Stimulated activated memory B cell treated with anti-CD40 and anti-IgM and Interleukin-4, amounts not matched to agents 10 μg/mL and 1 μg/mL and 100 μg/mL, for 72 hours (primary cell): ENCODE measurements around the gene ATF6.
"Not testable (repeated sequence)": the region's sequence is repeated elsewhere in the genome, so short reads cannot be mapped to it uniquely, and the experiment has no call there.

Experiments
- ATAC-seq: fragments of 150-1000 bp; cut with Tn5 transposase; 2 replicates; pipeline ENCODE4 v1.10.0; 2021
- H3K27ac Mint-ChIP-seq: one replicate; pipeline ENCODE4 v1.8.0; 2022; ENCODE audit warnings: mild to moderate bottlenecking, mixed read lengths
- H3K27me3 Mint-ChIP-seq: one replicate; pipeline ENCODE4 v1.8.0; 2022; ENCODE audit warnings: mixed read lengths
- H3K36me3 Mint-ChIP-seq: one replicate; pipeline ENCODE4 v1.8.0; 2022; ENCODE audit warnings: mixed read lengths
- H3K4me1 Mint-ChIP-seq: one replicate; pipeline ENCODE4 v1.8.0; 2022; ENCODE audit warnings: mixed read lengths
- H3K4me3 Mint-ChIP-seq: one replicate; pipeline ENCODE4 v1.8.0; 2022; ENCODE audit warnings: mild to moderate bottlenecking, moderate library complexity, mixed read lengths
- H3K9me3 Mint-ChIP-seq: one replicate; pipeline ENCODE4 v1.8.0; 2022; ENCODE audit warnings: mixed read lengths

ATF6 gene

DNA sequence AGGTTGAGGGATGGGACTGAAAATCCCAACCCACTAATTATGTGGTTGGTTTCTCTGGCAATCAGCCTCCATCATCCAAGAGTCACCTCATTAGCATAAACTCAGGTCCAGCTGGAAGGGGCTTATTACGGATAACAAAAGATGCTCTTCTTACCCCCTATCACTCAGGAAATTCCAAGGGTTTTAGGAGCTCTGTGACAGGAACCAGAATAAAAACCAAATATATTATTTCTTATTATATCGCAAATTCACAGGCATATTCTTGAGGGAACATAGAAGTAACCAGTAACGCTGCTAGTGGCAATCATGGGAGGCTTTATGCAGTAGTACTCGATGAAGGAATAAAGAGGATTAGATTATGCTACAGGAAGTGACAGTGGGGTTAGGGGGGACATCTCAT is 59.7 kb downstream of the ATF6 start:
- H3K4me3 Mint-ChIP-seq: no peak overlapping the region

DNA sequence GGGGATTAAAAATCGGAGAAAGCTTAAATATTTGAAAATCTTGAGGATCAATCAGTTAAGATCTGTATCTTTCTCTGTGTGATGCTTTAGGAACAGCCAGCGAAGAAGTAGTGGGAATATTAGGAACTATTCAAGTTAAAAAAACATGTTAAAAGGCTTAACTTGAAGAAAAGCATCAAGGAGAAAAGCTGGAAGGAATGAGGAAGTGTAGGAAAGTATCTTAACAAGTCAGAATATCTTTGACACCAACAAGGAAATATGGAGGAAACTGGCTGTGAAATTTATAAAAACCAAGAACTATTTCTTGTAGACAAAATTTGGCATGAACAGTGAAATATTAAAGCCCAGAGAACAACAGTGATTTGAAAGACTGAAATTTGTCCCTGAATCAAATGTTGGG is 60.4 kb downstream of the ATF6 start:
- no peak for ATAC-seq
- H3K4me3 Mint-ChIP-seq: no peak overlapping the region
- H3K27me3 Mint-ChIP-seq: no peaks in the 10 kb centered on the region
- peaks cover 65% of the 10 kb centered on the region for H3K36me3 Mint-ChIP-seq
- H3K9me3 Mint-ChIP-seq: no peaks in the 10 kb centered on the region
- H3K4me1 Mint-ChIP-seq: no peaks in the 10 kb centered on the region
- H3K27ac Mint-ChIP-seq: no peak overlapping the region

More for the DNA sequence above, 59.7 kb downstream of the ATF6 start:
- Mint-ChIP-seq H3K27ac (no peak overlapping the region), H3K9me3 (no peaks in the 10 kb centered on the region), H3K27me3 (no peaks in the 10 kb centered on the region), H3K36me3 (peaks cover 70% of the 10 kb centered on the region), H3K4me1 (no peaks in the 10 kb centered on the region)
- no peak for ATAC-seq

DNA sequence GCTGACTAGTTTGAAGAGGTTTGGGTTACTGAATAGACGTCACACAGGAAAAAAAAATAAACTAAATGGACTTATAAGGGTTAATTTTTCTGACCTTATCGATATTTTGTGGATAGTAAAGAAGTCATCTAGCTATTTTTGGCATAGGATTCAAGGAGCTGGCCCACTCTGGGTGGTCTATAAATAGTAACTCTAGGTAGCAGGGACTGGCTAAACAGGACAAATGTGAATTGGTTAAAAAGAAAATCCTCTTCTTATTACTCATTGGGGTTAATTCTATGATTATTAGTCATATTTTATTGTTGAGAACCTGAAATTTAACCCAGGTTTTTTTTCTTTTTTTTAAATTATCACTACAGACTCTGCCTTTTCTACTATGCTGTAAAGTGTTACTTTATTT is 61.7 kb downstream of the ATF6 start:
- Mint-ChIP-seq H3K36me3 (peaks cover 63% of the 10 kb centered on the region), H3K27ac (no peak overlapping the region), H3K9me3 (no peaks in the 10 kb centered on the region), H3K27me3 (no peaks in the 10 kb centered on the region), H3K4me3 (no peak overlapping the region), H3K4me1 (no peaks in the 10 kb centered on the region)
- no peak for ATAC-seq

DNA sequence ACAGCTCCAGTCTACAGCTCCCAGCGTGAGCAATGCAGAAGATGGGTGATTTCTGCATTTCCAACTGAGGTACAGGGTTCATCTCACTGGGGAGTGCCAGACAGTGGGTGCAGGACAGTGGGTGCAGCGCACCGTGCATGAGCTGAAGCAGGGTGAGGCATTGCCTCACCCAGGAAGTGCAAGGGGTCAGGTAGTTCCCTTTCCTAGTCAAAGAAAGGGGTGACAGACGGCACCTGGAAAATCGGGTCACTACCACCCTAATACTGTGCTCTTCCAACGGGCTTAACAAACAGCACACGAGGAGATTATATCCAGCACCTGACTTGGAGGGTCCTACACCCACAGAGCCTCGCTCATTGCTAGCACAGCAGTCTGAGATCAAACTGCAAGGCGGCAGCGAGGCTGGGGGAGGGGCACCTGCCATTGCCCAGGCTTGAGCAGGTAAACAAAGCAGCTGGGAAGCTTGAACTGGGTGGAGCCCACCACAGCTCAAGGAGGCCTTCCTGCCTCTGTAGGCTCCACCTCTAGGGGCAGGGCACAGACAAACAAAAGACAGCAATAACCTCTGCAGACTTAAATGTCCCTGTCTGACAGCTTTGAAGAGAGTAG is 66.3 kb downstream of the ATF6 start:
- not testable (repeated sequence) for H3K27ac Mint-ChIP-seq, H3K4me3 Mint-ChIP-seq
- peaks cover 52% of the 10 kb centered on the region for H3K36me3 Mint-ChIP-seq

DNA sequence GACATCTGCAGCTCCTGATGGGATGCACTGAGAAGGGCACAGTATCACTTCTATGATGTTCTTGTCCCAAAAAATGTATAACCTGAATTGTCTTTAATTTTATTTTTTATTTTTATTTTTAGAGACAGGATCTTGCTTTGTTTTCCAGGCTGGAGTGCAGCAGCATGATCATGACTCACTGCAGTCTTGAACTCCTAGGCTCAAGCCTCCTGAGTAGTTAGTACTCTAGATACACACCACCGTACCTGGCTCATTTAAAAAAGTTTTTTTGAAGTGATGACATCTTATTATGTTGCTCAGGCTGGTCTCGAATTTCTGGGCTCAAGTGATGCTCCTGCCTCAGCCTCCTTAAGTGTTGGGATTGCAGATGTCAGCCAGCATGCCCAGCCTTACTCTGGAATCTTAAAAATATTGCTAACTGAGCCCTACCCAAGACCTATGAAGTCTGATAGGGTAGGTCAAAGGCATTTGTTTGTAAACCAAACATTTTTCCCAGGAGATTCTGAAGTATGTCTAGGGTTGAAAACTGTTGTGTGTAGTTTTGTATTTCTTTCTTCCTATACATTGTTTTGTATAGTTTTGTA is 68.9 kb downstream of the ATF6 start:
- no peak for ATAC-seq

More for the DNA sequence above, 66.3 kb downstream of the ATF6 start:
- not testable (repeated sequence) for H3K9me3 Mint-ChIP-seq, H3K4me1 Mint-ChIP-seq, ATAC-seq, H3K27me3 Mint-ChIP-seq

DNA sequence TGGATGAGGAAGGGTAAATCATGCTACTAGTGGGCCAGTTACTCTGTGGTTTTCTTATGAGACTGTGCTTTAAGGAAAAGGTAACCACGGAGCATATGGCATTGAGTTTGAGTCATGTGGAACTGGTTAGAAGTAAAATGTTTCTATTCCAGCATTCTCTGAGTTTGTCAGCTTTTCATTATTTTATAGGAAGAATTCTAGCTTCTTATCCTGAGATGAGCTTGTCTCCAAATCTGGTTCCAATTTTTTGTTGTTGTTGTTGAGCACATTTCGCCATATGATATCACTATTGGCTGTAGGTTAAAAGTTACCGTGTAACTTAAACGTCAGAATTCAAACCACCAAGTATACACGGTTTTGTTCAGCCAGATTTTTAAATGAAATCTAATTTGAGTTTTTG is 69.9 kb downstream of the ATF6 start:
- ATAC-seq: no peak
- Mint-ChIP-seq H3K27ac (no peak overlapping the region), H3K27me3 (no peaks in the 10 kb centered on the region), H3K9me3 (peaks cover 3% of the 10 kb centered on the region), H3K4me3 (no peak overlapping the region), H3K36me3 (peaks cover 57% of the 10 kb centered on the region), H3K4me1 (no peaks in the 10 kb centered on the region)

More for the DNA sequence above, 68.9 kb downstream of the ATF6 start:
- H3K9me3 Mint-ChIP-seq: peaks cover 3% of the 10 kb centered on the region
- H3K4me1 Mint-ChIP-seq: no peaks in the 10 kb centered on the region
- peaks cover 48% of the 10 kb centered on the region for H3K36me3 Mint-ChIP-seq
- H3K27ac Mint-ChIP-seq: no peak overlapping the region
- no peaks in the 10 kb centered on the region for H3K27me3 Mint-ChIP-seq
- no peak overlapping the region for H3K4me3 Mint-ChIP-seq

DNA sequence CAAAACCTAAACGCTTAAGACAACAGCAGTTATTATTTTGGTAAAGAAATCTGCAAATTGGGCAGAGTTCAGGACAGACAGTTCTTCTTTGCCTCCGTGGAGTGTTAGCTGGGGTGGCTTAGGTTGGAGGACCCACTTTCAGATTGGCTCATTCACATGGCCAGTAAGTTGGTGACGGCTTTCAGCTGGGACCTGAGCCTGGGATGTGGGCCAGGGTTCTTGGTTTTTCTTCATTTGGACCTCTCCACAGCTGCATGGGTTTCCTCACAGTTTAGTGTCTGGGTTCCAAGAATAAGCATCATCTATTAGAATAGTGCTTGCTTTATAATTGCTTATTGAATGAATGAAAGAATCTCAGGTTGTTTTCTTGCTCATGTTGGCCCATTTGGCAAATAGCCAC is 72.2 kb downstream of the ATF6 start:
- Mint-ChIP-seq H3K4me1 (no peaks in the 10 kb centered on the region), H3K36me3 (peaks cover 64% of the 10 kb centered on the region), H3K27ac (no peak overlapping the region), H3K9me3 (peaks cover 2% of the 10 kb centered on the region), H3K4me3 (no peak overlapping the region), H3K27me3 (no peaks in the 10 kb centered on the region)
- ATAC-seq: no peak

DNA sequence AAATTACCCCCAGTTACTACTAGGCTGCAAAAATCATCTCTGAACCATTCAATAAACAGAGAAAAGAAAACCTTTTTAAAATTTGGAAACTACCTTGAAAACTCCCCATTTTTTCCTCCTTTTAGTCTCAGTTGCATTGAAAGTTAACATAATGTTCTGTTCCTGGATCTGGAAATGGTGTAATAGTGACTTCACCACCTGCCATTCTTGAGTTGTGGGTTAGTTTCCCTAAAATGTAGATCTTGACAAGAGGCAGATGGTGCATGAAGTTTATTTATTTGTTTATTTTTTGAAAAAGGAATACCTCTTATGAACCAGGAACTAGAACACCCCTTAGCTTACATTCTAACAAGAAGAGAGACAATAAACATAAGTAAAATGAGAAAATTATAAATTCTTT is 72.8 kb downstream of the ATF6 start:
- Mint-ChIP-seq H3K4me3 (no peak overlapping the region), H3K4me1 (no peaks in the 10 kb centered on the region), H3K36me3 (peaks cover 65% of the 10 kb centered on the region), H3K27ac (no peak overlapping the region), H3K27me3 (no peaks in the 10 kb centered on the region), H3K9me3 (no peaks in the 10 kb centered on the region)
- no peak for ATAC-seq

DNA sequence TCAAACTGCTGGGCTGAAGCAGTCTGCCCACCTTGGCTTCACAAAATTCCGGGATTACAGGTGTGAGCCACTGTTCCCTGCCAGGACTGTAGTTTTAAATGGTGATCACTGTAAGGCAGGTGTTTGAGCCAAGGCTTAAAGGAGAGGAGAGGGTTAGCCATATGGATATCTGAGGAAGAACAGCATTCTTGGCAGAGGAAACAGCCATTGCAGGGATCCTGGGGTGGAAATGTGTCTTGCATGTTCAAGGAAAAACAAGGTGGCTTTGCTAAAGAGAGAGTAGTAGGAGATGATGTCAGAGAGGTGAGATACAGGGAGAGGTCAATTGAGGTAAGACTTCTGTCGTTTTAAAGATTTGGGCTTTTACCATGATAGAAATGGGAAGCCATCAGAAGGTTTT is 73.5 kb downstream of the ATF6 start:
- no peaks in the 10 kb centered on the region for H3K9me3 Mint-ChIP-seq
- H3K27me3 Mint-ChIP-seq: no peaks in the 10 kb centered on the region
- no peaks in the 10 kb centered on the region for H3K4me1 Mint-ChIP-seq
- no peak for ATAC-seq
- peaks cover 72% of the 10 kb centered on the region for H3K36me3 Mint-ChIP-seq
- H3K27ac Mint-ChIP-seq: no peak overlapping the region
- H3K4me3 Mint-ChIP-seq: no peak overlapping the region

DNA sequence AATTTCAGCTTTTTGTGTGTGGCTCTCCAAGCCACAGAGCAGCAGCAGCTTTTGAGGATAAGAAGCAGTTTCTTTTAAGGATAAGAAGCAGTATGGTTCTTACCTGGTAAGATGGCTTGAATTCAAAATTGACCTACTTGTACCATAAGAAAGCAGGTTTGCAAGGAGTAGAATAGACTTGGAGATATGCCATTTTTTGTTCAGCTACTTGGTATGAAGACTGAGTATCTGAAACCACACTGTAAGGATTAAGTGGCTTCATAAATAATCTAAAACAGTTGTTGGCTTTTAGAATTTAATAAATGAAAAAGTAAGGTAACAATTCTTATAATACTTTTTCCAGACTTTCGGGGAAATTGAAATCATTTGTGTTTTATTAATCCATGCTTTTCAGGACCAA is 74.2 kb downstream of the ATF6 start:
- Mint-ChIP-seq H3K9me3 (no peaks in the 10 kb centered on the region), H3K27me3 (no peaks in the 10 kb centered on the region), H3K36me3 (peaks cover 80% of the 10 kb centered on the region), H3K27ac (no peak overlapping the region), H3K4me1 (no peaks in the 10 kb centered on the region), H3K4me3 (no peak overlapping the region)
- no peak for ATAC-seq

DNA sequence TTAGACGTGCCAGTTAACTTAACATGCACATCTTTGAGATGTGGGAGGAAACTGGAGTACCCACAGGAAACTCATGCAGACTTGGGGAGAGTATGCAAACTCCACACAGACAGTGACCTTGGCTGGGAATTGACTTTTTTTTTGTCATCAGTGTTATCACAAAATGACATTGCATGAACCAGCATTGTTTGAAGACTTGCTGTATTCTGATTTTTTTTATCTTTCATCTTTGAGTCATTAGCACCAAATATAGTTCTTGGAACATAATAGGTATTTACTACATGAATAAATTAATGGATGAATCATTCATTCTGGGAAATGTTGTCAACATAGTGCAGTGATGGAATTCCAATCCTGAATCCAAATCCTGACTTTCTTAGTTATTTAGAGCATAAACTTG is 77.0 kb downstream of the ATF6 start:
- Mint-ChIP-seq H3K27me3 (no peaks in the 10 kb centered on the region), H3K36me3 (peaks cover 66% of the 10 kb centered on the region), H3K4me1 (no peaks in the 10 kb centered on the region), H3K4me3 (no peak overlapping the region), H3K27ac (no peak overlapping the region), H3K9me3 (no peaks in the 10 kb centered on the region)
- ATAC-seq: no peak

DNA sequence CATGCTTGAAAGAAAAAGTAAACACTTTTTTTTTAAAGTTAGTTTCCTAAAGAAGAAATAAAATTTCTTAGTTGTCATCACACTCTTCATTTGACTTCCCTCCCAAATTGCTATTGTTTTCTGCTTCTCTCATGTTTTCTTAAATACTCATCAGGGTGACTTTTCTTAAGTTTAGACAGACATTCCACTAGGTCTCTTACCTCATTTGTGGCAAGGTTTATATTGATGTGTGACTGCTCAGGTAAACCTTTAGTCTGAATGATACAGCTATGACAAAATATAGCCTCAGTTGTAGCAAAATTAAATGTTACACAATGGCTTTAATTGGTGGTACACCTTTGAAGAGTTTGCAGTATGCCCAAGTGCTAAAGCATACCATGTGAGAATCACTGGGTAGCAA is 78.6 kb downstream of the ATF6 start:
- H3K36me3 Mint-ChIP-seq: peaks cover 67% of the 10 kb centered on the region
- no peaks in the 10 kb centered on the region for H3K4me1 Mint-ChIP-seq
- no peaks in the 10 kb centered on the region for H3K9me3 Mint-ChIP-seq
- no peak overlapping the region for H3K27ac Mint-ChIP-seq
- H3K4me3 Mint-ChIP-seq: no peak overlapping the region
- no peak for ATAC-seq
- no peaks in the 10 kb centered on the region for H3K27me3 Mint-ChIP-seq

DNA sequence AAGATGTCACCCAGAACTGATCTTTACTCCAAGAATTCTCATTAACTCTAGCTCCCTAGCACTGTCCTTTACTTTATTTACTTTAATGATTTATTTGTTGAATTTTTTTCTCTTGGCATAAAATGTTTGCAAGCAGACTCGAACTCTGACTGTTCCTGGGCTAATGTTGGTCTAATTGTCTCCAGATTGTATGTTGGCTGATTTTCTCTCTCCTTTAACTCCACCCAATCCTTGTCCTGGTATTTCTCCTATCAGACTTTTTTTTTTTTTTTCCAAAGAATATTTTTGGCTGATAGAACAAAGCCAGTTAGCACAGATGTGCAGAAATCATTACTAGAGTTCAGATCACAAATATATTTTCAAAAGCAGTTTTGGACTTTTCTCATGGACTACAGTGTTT is 82.6 kb downstream of the ATF6 start:
- peaks cover 63% of the 10 kb centered on the region for H3K36me3 Mint-ChIP-seq
- no peaks in the 10 kb centered on the region for H3K27me3 Mint-ChIP-seq
- no peaks in the 10 kb centered on the region for H3K4me1 Mint-ChIP-seq
- ATAC-seq: no peak
- H3K4me3 Mint-ChIP-seq: no peak overlapping the region
- H3K27ac Mint-ChIP-seq: no peak overlapping the region
- H3K9me3 Mint-ChIP-seq: no peaks in the 10 kb centered on the region

DNA sequence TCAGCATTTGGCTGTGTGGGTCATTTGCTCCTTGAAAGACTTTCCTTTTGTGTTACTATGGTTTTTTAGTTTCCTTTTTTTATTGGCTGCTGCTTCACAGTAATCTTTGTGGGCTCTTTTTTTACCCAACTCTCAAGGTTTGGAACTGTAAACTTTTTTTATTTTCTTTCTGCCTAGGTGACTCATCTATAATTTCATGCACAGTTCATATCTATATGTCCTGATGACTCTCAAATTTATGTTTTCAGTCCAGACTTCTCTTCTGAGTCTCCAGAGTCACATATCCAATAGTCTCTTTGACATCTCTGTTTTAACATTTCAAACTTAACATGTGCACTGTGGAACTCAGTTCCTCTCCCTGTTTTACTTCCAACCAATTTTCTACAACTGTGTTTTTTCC is 83.4 kb downstream of the ATF6 start:
- Mint-ChIP-seq H3K9me3 (no peaks in the 10 kb centered on the region), H3K36me3 (peaks cover 63% of the 10 kb centered on the region), H3K27ac (no peak overlapping the region), H3K27me3 (no peaks in the 10 kb centered on the region), H3K4me3 (no peak overlapping the region), H3K4me1 (no peaks in the 10 kb centered on the region)
- ATAC-seq: no peak

DNA sequence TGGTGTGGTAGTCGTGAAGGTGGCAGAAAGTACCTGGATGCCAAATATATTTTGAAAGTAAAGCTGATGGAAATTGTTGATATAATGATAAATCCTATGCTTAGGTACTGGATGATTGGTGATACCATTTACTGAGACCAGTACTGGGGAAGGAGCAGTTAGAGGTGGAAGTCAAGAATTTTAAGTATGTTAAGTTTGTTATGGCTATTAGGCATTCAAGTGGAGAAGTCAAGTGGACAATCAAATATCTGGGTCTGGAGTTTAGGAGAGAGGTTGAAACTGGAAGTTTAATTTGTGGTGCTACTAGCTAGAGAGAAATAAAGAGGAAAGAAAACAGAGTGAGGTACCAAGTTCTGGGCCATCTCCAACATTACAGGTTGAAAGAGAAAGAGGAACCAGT is 89.1 kb downstream of the ATF6 start:
- H3K36me3 Mint-ChIP-seq: peaks cover 76% of the 10 kb centered on the region

DNA sequence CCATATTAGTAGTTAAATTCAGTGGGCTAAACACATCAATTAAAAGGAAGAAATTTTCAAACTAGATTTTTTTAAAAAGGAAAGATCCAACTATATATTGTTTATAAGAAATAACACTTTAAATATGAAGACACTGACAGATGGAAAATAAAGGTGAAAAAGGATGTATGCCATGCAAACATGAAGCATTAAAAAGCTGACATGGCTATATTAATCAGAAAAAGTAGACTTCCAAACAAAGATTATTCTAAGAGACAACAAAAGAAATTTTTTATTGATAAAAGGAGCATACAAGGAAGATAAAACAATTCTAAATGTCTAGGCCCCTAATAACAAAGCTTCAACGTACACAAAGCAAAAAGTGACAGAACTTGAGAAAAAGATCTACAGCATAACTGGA is 92.2 kb downstream of the ATF6 start:
- no peak for ATAC-seq
- Mint-ChIP-seq H3K9me3 (no peaks in the 10 kb centered on the region), H3K4me1 (no peaks in the 10 kb centered on the region), H3K4me3 (no peak overlapping the region), H3K27ac (no peak overlapping the region), H3K36me3 (peaks cover 57% of the 10 kb centered on the region), H3K27me3 (no peaks in the 10 kb centered on the region)

More for the DNA sequence above, 89.1 kb downstream of the ATF6 start:
- no peaks in the 10 kb centered on the region for H3K27me3 Mint-ChIP-seq
- no peak for ATAC-seq
- H3K9me3 Mint-ChIP-seq: no peaks in the 10 kb centered on the region
- no peaks in the 10 kb centered on the region for H3K4me1 Mint-ChIP-seq
- H3K27ac Mint-ChIP-seq: no peak overlapping the region
- H3K4me3 Mint-ChIP-seq: no peak overlapping the region
